GM21737 (cell line): ENCODE data around the gene ZFP57.

Source experiments
- ATAC-seq: cut with Tn5 transposase; IDR thresholded peaks from one replicate; pipeline ENCODE4 v1.9.1; 2021; ENCODE audit warnings: mild to moderate bottlenecking, moderate library complexity; ENCODE audit not compliant: unreplicated experiment

Gene ZFP57

DNA sequence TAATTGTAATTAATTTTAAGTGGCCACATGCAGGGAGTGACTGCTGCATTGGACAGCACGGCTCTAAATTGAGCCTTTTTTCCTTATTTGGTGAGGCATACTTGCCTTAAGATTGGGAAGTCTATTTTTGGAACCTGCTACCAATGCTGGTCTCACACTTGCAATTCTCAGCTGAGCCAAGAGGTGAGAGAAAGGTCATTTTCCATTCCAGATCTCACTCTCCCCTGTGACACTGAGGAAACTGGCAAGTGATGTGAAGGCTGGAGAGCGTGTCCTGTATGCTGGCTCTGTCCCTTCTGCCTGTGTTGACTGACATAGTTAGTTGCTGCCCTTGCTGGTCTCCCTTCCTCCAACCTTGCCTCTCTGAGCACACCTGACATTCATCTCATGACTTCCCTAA lies 24.8 kb downstream of the ZFP57 start:
- no peak for ATAC-seq

GRCh38 chr6:29655658-29656057 lies 25.3 kb downstream of the ZFP57 start:
- ATAC-seq = no peak

DNA sequence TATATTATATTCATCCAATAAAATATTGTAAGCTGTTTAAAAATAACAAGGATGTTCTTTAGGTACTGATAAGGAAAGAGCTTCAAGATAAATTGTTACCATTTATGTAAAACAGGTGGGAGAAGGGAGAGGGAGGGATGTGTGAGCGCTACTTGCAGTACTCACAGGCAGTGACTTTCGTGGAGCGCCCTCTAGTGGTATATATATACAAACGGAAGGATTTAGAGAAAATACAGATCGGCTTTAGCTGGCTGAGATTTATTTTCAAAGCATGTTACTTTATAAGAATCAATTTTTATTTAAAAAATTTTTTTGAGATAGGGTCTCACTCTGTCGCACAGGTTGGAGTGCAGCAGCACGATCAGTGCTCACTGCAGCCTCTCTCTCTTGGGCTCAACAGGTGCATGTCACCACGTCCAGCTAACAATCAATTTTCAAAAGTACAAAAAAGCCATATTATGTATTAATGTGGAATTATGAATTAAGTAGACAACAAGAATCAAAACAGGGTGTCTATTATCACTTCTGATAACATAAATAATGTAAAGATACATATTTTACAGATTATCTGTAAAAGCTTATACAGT lies 27.4 kb downstream of the ZFP57 start:
- ATAC-seq = no peak

DNA sequence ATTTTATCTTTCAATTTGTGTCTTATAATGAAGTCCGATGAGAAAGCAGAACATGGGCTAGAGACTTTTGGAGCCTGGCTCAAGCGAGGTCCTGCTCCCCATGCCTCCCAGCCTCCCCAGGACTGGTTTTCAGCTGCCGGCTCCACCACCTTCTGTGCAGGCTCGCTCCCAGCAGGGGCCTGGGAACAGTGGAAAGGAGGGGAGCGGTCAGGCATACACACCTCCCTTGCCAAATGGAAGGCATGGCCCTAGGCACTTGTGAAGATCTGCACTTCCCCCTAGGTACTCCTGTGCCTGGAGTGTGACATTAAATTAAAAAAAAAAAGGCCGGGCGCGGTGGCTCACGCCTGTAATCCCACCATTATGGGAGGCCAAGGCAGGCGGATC lies 28.8 kb downstream of the ZFP57 start:
- ATAC-seq = no peak

GRCh38 chr6:29651413-29652197 lies 29.3 kb downstream of the ZFP57 start:
- ATAC-seq = no peak

- peak; percentile 95 for ATAC-seq
Measured at GRCh38 chr6:29649701-29650673, 31.0 kb downstream of the ZFP57 start.

- no peak for ATAC-seq
Measured at GRCh38 chr6:29647927-29648642, 32.9 kb downstream of the ZFP57 start.

DNA sequence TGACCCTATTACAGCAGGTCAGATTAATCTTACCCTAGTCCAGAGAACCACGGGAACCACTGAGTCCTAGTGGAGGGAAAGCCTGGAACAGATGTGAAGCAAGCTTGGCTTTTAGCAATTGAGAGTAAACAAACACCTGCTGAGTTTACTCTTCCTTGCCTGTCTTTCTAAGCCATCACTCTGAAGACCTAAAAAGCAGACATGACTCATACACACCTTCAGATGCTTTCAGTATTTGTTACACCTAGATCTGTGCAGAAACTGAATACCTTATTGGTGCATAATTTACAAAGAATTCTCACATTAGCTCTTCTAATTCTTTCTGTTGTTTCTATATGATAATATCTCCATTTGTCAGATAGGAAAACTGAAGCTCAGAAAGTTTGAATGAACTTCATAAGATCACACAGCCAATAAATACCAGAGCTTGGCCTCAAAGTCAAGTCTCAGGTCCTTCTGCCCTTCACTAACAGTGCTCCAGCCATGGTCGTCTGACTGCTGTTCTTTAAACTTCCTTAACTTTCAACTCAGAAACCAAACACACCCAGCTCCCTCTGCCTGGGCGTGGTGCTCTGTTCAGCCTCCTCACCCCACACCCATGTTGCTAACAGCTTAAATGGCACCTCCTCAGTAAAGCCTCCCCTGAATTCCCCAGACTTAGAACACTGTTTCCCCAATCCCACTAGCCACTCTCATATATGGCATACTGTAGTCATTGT lies 39.4 kb downstream of the ZFP57 start:
- no peak for ATAC-seq

DNA sequence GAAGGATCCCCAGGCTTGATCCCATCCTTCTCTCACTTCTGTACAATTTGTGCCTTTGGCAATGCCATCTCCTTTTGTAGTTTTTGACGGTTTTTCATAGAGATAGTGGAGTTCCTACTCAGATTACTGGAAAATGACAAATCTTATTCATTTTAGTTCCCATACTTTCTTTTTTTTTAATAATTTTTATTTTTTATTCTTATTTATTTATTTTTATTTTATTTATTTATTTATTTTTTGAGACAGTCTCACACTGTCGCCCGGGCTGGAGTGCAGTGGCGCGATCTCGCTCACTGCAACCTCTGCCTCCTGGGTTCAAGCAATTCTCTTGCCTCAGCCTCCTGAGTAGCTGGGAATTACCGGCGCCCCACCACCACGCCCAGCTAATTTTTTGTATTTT lies 43.7 kb downstream of the ZFP57 start:
- ATAC-seq = no peak

- no peak for ATAC-seq
Measured at GRCh38 chr6:29633534-29633905, 47.4 kb downstream of the ZFP57 start.

GRCh38 chr6:29632789-29633533 lies 48.0 kb downstream of the ZFP57 start, which contains the start of gene GABBR1:
Gene GABBR1 (minus strand): TSS chr6:29633183. CDS start chr6:29632385, 798 bp downstream.
- ATAC-seq = peak; percentile 75

GRCh38 chr6:29631860-29632731 lies 48.9 kb downstream of the ZFP57 start:
- peak; percentile 25 for ATAC-seq

DNA sequence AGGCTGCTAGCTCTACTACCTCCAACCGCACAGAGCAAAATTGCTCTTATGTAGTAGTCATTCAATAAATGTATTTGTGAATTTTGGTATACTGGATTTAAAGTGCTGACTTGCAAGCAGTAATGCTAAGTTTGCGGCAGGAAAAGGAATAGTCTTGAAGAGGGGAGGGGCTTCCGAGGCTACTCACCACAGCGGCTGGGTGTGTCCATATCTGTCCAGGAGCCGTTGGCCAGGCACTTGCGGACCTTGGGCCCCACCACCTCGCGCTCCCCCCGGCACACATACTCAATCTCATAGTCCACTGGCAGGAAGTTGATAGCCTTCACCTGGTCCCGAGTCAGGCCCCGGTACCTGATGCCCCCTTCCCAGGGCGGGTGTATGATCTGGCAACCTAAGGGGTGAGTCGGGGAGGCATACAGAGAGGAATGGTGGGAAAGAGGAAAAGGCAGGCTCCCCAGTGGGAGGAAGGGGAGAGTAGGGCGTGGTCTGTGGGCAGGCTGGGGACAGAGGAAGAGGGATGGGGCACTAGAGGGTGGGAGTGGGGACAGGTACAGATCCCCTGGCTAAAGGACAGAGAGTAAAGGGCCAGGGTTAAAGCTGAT lies 49.6 kb downstream of the ZFP57 start:
- no peak for ATAC-seq

- ATAC-seq = no peak
Measured at GRCh38 chr6:29630315-29630714, 50.6 kb downstream of the ZFP57 start.

DNA sequence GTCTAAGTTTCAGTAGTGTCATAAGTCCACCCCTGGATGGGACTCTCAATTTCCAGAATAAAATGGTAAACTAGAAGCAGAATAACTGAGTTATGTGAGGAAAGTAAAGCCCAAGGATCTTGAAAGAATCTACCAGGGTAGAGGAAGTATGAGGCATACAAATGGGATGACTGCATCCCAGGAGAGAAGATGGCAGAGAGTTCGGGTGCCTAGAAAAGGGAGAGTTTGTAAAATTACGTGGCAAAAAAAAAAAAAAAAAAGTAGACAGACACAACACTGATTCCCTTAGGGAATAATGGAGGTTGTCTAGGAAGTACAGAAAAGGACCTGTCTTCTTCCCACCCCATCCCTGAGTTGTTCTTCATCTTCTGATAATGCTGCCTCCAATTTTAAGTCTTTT lies 51.4 kb downstream of the ZFP57 start:
- no peak for ATAC-seq

DNA sequence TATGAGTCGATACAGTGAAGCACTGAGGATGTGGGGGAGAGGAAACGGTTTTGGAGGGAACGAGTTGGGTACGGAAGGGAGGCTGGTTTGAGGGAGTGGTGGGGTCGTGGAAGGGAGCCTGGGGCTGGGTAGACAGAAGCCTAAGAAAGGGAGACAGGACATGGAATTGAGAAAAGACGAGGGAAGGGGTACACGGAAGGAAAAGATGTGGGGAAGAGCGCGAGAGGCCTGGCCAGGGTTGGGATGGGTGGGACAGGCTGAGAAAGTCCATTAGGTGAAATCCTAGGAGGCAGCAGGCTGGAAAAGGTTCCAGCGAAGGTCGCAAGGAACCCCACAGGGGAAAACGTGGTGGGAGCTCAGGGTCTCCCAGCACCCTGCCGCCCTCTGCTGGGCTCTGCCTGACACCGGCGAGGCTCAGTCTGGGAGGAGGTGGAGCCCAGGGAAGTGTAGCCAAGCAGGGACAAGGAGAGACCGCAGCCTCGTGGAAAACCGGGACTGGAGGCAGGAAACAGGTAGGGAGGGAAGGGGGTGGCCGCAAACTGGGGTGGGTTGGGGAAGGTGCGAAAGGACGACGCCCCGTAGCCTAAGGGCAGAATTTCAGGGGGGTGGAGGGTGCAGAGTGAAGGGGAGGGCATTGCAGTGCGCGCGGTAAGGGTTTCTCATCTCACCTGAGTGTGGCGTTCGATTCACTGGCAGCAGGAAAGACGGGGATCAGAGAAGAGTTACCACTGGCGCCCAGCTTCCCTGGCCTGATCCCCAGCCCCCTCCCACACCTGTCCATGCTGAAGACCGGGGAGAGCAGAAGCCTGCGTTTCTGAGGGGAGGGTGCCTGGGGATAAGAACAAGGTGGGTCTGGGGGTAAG lies 52.3 kb downstream of the ZFP57 start:
- no peak for ATAC-seq

GRCh38 chr6:29627755-29628418 lies 53.1 kb downstream of the ZFP57 start:
- ATAC-seq = no peak
